KMS-11 (cell line): ENCODE data around the gene SLC13A3.

ENCODE experiments used
- H2AFZ ChIP-seq: fragments of 200-600 bp; sonication (generic); 2 replicates; pipeline ENCODE4 v1.6.1; 2016; ENCODE audit warnings: antibody characterized with exemption, mixed run types, low read depth
- H3K27ac ChIP-seq: fragments of 200-600 bp; sonication (generic); 2 replicates; pipeline ENCODE4 v1.6.1; 2016; ENCODE audit warnings: mild to moderate bottlenecking, mixed run types
- H3K27me3 ChIP-seq: fragments of 200-600 bp; sonication (generic); 2 replicates; pipeline ENCODE4 v1.6.1; 2017; ENCODE audit warnings: mild to moderate bottlenecking, low read depth, mixed run types, moderate library complexity; ENCODE audit not compliant: insufficient read depth
- H3K36me3 ChIP-seq: fragments of 200-600 bp; sonication (generic); 2 replicates; pipeline ENCODE4 v1.6.1; 2017; ENCODE audit warnings: mild to moderate bottlenecking, mixed run types; ENCODE audit not compliant: insufficient read depth
- H3K4me1 ChIP-seq: fragments of 200-600 bp; sonication (generic); 2 replicates; pipeline ENCODE4 v1.6.1; 2016; ENCODE audit warnings: mild to moderate bottlenecking, low read depth, mixed run types; ENCODE audit not compliant: poor library complexity, severe bottlenecking
- H3K4me2 ChIP-seq: fragments of 200-600 bp; sonication (generic); 2 replicates; pipeline ENCODE4 v1.7.0; 2016; ENCODE audit warnings: mild to moderate bottlenecking, mixed run types
- H3K4me3 ChIP-seq: fragments of 200-600 bp; sonication (generic); IDR thresholded peaks from 2 replicates; pipeline ENCODE4 v1.6.1; 2017; ENCODE audit warnings: low read depth, low read length, mixed read lengths; ENCODE audit not compliant: insufficient read depth
- H3K79me2 ChIP-seq: fragments of 200-600 bp; sonication (generic); 2 replicates; pipeline ENCODE4 v1.6.1; 2016; ENCODE audit warnings: low read depth, mixed run types; ENCODE audit not compliant: insufficient read depth
- H3K9ac ChIP-seq: fragments of 200-600 bp; sonication (generic); 2 replicates; pipeline ENCODE4 v1.6.1; 2016; ENCODE audit warnings: mild to moderate bottlenecking, mixed run types
- H4K20me1 ChIP-seq: fragments of 200-600 bp; sonication (generic); 2 replicates; pipeline ENCODE4 v1.6.1; 2016; ENCODE audit warnings: mild to moderate bottlenecking, mixed run types; ENCODE audit not compliant: insufficient read depth
- TF ChIP-seq, protein P1 (sequence below): fragments of 200-600 bp; sonication (generic); conservative IDR thresholded peaks from 2 replicates; pipeline ENCODE4 v1.6.1; 2017; ENCODE audit warnings: low read depth, mild to moderate bottlenecking, antibody characterized with exemption, low read length, moderate library complexity, mixed read lengths

SLC13A3 gene

GRCh38 chr20:46618316-46619100 is 32.8 kb downstream of the SLC13A3 start:
- Histone ChIP-seq H3K9ac (no peak overlapping the region), H3K4me3 (no peak overlapping the region), H2AFZ (no peak overlapping the region), H3K4me2 (no peak overlapping the region), H3K27ac (no peak overlapping the region), H3K4me1 (no peaks in the 10 kb centered on the region), H3K27me3 (no peaks in the 10 kb centered on the region), H3K36me3 (no peaks in the 10 kb centered on the region), H3K79me2 (no peaks in the 10 kb centered on the region), H4K20me1 (no peaks in the 10 kb centered on the region)
- TF ChIP-seq, protein P1, sequence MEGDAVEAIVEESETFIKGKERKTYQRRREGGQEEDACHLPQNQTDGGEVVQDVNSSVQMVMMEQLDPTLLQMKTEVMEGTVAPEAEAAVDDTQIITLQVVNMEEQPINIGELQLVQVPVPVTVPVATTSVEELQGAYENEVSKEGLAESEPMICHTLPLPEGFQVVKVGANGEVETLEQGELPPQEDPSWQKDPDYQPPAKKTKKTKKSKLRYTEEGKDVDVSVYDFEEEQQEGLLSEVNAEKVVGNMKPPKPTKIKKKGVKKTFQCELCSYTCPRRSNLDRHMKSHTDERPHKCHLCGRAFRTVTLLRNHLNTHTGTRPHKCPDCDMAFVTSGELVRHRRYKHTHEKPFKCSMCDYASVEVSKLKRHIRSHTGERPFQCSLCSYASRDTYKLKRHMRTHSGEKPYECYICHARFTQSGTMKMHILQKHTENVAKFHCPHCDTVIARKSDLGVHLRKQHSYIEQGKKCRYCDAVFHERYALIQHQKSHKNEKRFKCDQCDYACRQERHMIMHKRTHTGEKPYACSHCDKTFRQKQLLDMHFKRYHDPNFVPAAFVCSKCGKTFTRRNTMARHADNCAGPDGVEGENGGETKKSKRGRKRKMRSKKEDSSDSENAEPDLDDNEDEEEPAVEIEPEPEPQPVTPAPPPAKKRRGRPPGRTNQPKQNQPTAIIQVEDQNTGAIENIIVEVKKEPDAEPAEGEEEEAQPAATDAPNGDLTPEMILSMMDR, result no peak

DNA sequence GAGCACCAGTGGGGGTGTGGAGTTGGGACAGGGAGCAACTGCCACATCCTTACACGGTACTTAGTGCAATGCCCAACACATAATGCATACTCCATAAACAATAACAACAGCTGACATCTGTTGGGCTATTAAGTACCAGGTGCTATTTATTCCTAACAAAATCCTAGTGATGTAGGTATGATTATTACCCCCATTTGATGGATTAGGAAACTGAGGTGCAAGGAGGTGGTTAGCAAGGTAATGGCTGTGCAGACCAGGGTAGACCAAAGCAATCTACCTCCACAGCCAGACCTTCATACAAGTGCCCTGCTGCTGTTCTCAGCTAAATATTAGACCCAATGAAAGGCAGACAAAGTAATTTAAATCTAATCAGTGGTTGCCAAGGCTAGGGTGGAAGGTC is 36.8 kb downstream of the SLC13A3 start:
- Histone ChIP-seq H3K79me2 (no peaks in the 10 kb centered on the region), H3K27me3 (no peaks in the 10 kb centered on the region), H3K4me2 (no peak overlapping the region), H3K36me3 (no peaks in the 10 kb centered on the region), H3K27ac (no peak overlapping the region), H3K4me3 (no peak overlapping the region), H2AFZ (no peak overlapping the region), H3K4me1 (no peaks in the 10 kb centered on the region), H3K9ac (no peak overlapping the region), H4K20me1 (no peaks in the 10 kb centered on the region)
- TF ChIP-seq, protein P1, result no peak

DNA sequence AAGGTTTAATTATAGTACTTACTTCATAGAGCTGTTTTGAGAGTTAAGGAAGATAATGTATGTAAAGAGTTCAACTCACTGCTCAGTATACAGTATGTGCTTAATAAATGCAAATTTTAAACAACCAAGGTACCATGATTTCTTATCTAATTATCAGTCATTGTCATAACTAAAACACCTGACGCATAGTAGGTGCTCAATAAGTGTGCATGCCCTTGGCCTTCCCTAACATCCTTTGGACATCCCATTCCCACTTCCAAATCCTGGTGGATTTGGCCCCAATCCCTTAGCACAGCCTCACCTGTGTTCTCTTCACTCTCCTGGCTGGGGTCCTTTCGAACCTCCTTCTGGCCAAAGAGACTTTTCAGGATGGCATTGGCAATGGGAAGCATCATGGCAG is 41.1 kb downstream of the SLC13A3 start:
- TF ChIP-seq, protein P1, result no peak
- Histone ChIP-seq H4K20me1 (no peaks in the 10 kb centered on the region), H3K27me3 (no peaks in the 10 kb centered on the region), H3K4me1 (no peaks in the 10 kb centered on the region), H2AFZ (no peak overlapping the region), H3K27ac (no peak overlapping the region), H3K79me2 (no peaks in the 10 kb centered on the region), H3K4me2 (no peak overlapping the region), H3K4me3 (no peak overlapping the region), H3K9ac (no peak overlapping the region), H3K36me3 (no peaks in the 10 kb centered on the region)

DNA sequence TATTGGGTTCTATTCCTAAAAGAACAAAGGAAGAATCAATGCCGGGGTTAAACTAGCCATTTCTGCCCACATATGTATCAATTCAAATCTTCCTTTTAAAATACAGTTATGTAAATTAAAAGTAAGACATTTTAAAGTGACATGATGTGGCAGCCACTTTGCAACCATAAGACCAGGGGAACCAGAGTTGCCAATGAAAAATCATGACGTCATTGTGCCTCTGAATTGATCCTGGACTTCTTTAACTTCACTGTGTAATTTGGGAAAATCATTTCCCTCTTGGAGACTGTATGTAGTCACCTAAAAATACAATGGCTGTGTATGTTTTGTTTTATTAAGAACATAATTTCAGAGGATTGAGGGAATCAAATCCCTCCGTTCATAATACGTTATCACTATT is 42.2 kb downstream of the SLC13A3 start:
- no peaks in the 10 kb centered on the region for H3K4me1 ChIP-seq
- H3K9ac ChIP-seq, result no peak overlapping the region
- no peak overlapping the region for H2AFZ ChIP-seq
- no peak overlapping the region for H3K27ac ChIP-seq
- no peaks in the 10 kb centered on the region for H3K36me3 ChIP-seq
- no peak overlapping the region for H3K4me3 ChIP-seq
- no peaks in the 10 kb centered on the region for H3K79me2 ChIP-seq
- TF ChIP-seq, protein P1, result no peak
- H3K4me2 ChIP-seq, result no peak overlapping the region
- H3K27me3 ChIP-seq, result no peaks in the 10 kb centered on the region
- no peaks in the 10 kb centered on the region for H4K20me1 ChIP-seq
